HepG2 (cell line): Measurements from ENCODE around the gene RNU5B-1. TPM values are rescaled to one million over a fixed set of nuclear protein-coding genes. Genes with fewer than 3 reads are reported as not detected.

Source experiments
- ATAC-seq: fragments of 200-7000 bp; cut with Tn5 transposase; 3 replicates; pipeline ENCODE4 v1.9.1; 2020; ENCODE audit warnings: mild to moderate bottlenecking, moderate library complexity
- BruUV-seq: library from RNA; stranded (reverse); fragments of 400-500 nt; replicated peaks from 2 replicates; lab custom pipeline; 2021; lab: Mats Ljungman, UMichigan
- CTCF ChIA-PET: fragments of 300-600 bp; formaldehyde crosslinking; extraction: SDS; loops from one replicate; lab custom pipeline; 2021; ENCODE audit warnings: low total read pairs, inconsistent platforms, low intra/inter-chr PET ratio; lab: Yijun Ruan, JAX
- POLR2A ChIA-PET: fragments of 350-600 bp; sonication (Branson Sonifier 250); formaldehyde crosslinking; loops from one replicate; lab custom pipeline; 2020; ENCODE audit warnings: antibody characterized with exemption, inconsistent platforms; lab: Yijun Ruan, JAX
- DNase-seq: peaks from one replicate; pipeline ENCODE4 v3.0.0-alpha.2; 2015; ENCODE audit warnings: low spot score
- FAIRE-seq: peaks from 3 replicates; lab custom pipeline; 2011; peaks lifted over from hg19 to GRCh38; lab: Jason Lieb, UNC
- H2AFZ ChIP-seq: one replicate; pipeline ENCODE4 v1.6.1; 2011; ENCODE audit warnings: low read length, inconsistent platforms
- H3K27ac ChIP-seq: fragments of 300-600 bp; 3 replicates; pipeline ENCODE4 v1.8.0; 2011; ENCODE audit warnings: mixed run types, mild to moderate bottlenecking, mixed read lengths, low read length, inconsistent platforms; ENCODE audit not compliant: insufficient read depth; ENCODE audit errors: extremely low read length
- H3K27me3 ChIP-seq, 2 experiments: fragments of 200-600 bp in 1 of 2; 2 replicates in 1 of 2; 3 replicates in 1 of 2; pipeline versions ENCODE4 v1.6.0 to v1.8.0; 2011; ENCODE audit warnings: low read length in 2 of 2, mild to moderate bottlenecking in 2 of 2, moderate library complexity in 2 of 2, inconsistent platforms in 1 of 2; ENCODE audit not compliant: insufficient read depth in 2 of 2, control insufficient read depth in 1 of 2
- H3K36me3 ChIP-seq, 2 experiments: fragments of 200-600 bp in 1 of 2; replicated peaks in 1 of 2; 2 replicates in 1 of 2; 3 replicates in 1 of 2; pipeline versions ENCODE4 v1.5.1 to v1.8.0; 2011; ENCODE audit warnings: low read length in 2 of 2, inconsistent platforms in 1 of 2; ENCODE audit not compliant: insufficient read depth in 2 of 2, control insufficient read depth in 1 of 2
- H3K4me1 ChIP-seq: 2 replicates; pipeline ENCODE4 v1.5.1; 2012; ENCODE audit warnings: low read length, inconsistent platforms; ENCODE audit not compliant: insufficient read depth
- H3K4me2 ChIP-seq: 2 replicates; pipeline ENCODE4 v1.6.0; 2011; ENCODE audit warnings: low read depth, low read length, inconsistent platforms
- H3K4me3 ChIP-seq, 3 experiments: fragments of 200-600 bp in 1 of 3; sonication (generic), shearing (Covaris generic) in 1 of 3; replicated peaks in 1 of 3; 2 replicates each; pipeline ENCODE4 v1.5.1; 2011 to 2016; ENCODE audit warnings: low read length in 3 of 3, inconsistent platforms in 2 of 3, low read depth in 2 of 3, mild to moderate bottlenecking in 2 of 3, control low read depth in 1 of 3, mixed read lengths in 1 of 3; ENCODE audit not compliant: insufficient read depth in 1 of 3
- H3K79me2 ChIP-seq: one replicate; pipeline ENCODE4 v1.6.1; 2011; ENCODE audit warnings: low read length, inconsistent platforms; ENCODE audit not compliant: insufficient read depth
- H3K9ac ChIP-seq: 2 replicates; pipeline ENCODE4 v1.6.0; 2011; ENCODE audit warnings: mild to moderate bottlenecking, low read depth, low read length, inconsistent platforms; ENCODE audit not compliant: insufficient read depth
- H3K9me3 ChIP-seq: 2 replicates; pipeline ENCODE4 v1.5.1; 2012; ENCODE audit warnings: mild to moderate bottlenecking, low read length
- H4K20me1 ChIP-seq: 2 replicates; pipeline ENCODE4 v1.6.0; 2011; ENCODE audit warnings: inconsistent platforms, mild to moderate bottlenecking, low read length, moderate library complexity; ENCODE audit not compliant: insufficient read depth
- SRY ChIP-seq: sonication (generic); formaldehyde crosslinking; IDR thresholded peaks from 2 replicates; pipeline ENCODE4 v1.8.0; 2022; ENCODE audit warnings: mild to moderate bottlenecking, missing genetic modification reagents
- ZNF547 ChIP-seq: sonication (generic); formaldehyde crosslinking; IDR thresholded peaks from 2 replicates; pipeline ENCODE4 v1.5.1; 2020; ENCODE audit warnings: mild to moderate bottlenecking, missing genetic modification reagents
- WGBS: methylation state at CpG from one replicate; pipeline ENCODE4 v1.1.6; 2017; ENCODE audit warnings: low lambda C conversion rate; 5-methylcytosine and 5-hydroxymethylcytosine counted together
- in situ Hi-C: cut with HindIII; loops from 2 replicates; pipeline ENCODE4 v1.10.0; 2017; ENCODE audit warnings: low pct_unique_long_range_greater_than_20kb; ENCODE audit not compliant: extremely low pct_ligation_motif_present
- intact Hi-C: fragments of 100-400 bp; cut with micrococcal nuclease; formaldehyde crosslinking; loops from one replicate; pipeline ENCODE4 v1.10.0; 2022; ENCODE audit not compliant: unreplicated experiment
- polyA plus RNA-seq, 8 experiments: library from polyadenylated mRNA; depleted of rRNA in 3 of 8; stranded (reverse) in 7 of 8; unstranded in 1 of 8; fragments of >200 nt; fragmentation: Illumina TruSeq in 4 of 8; extraction: Trizol in 4 of 8; gene quantifications; 2 replicates each; pipeline versions ENCODE4 v1.2.1 to v1.2.3, GENCODE V29; 2011 to 2016; ENCODE audit warnings: low read depth in 4 of 8, missing spikeins in 1 of 8, mixed read lengths in 1 of 8; ENCODE audit not compliant: insufficient read depth in 1 of 8
- total RNA-seq, 5 experiments: library from RNA; depleted of rRNA; stranded (reverse); fragments of >200 nt; fragmentation: Illumina TruSeq; extraction: Trizol; gene quantifications; 2 replicates each; pipeline ENCODE4 v1.2.3, GENCODE V29; 2016; ENCODE audit warnings: low read depth in 1 of 5
- TF ChIP-seq, protein P1 (sequence below): sonication (generic); formaldehyde crosslinking; IDR thresholded peaks from 2 replicates; pipeline ENCODE4 v1.8.0; 2022; ENCODE audit warnings: mild to moderate bottlenecking, missing genetic modification reagents; ENCODE audit not compliant: insufficient replicate concordance
- TF ChIP-seq, protein P2 (sequence below), 2 experiments: IDR thresholded peaks; 2 replicates each; pipeline ENCODE4 v1.6.1; 2011 to 2012; ENCODE audit warnings: low read length in 2 of 2, borderline replicate concordance in 1 of 2, low read depth in 1 of 2, mild to moderate bottlenecking in 1 of 2, moderate library complexity in 1 of 2

RNU5B-1 gene
- total and polyA plus RNA-seq, 2 of the 13 experiments (the other 11 are each of a cell fraction or from before 2014, with no cell fraction given): 1,646 TPM; not detected in 1

DNA sequence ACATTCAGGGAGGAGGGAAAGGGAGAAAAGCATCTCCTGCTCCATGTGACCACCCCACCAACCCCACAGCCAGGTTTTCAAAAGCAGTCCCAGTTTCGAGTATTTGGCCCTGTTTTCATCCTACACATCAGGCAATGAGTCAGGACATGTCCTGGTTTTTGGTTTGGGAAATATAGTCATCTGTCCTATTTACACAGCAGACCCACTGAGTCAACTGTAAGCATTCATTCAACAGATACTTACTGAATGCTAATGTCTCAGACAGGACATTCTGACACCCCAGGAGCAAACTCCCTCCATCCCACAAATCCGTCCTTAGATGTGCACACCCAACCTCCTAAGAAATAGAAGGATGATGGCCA, 40.4 kb downstream of the RNU5B-1 start:
- H3K9me3 ChIP-seq: no peaks in the 10 kb centered on the region
- TF ChIP-seq, protein P1, sequence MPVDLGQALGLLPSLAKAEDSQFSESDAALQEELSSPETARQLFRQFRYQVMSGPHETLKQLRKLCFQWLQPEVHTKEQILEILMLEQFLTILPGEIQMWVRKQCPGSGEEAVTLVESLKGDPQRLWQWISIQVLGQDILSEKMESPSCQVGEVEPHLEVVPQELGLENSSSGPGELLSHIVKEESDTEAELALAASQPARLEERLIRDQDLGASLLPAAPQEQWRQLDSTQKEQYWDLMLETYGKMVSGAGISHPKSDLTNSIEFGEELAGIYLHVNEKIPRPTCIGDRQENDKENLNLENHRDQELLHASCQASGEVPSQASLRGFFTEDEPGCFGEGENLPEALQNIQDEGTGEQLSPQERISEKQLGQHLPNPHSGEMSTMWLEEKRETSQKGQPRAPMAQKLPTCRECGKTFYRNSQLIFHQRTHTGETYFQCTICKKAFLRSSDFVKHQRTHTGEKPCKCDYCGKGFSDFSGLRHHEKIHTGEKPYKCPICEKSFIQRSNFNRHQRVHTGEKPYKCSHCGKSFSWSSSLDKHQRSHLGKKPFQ: no peak
- TF ChIP-seq SRY (CRISPR knock-in tag): no peak
- no peak for TF ChIP-seq ZNF547
- TF ChIP-seq, protein P2, sequence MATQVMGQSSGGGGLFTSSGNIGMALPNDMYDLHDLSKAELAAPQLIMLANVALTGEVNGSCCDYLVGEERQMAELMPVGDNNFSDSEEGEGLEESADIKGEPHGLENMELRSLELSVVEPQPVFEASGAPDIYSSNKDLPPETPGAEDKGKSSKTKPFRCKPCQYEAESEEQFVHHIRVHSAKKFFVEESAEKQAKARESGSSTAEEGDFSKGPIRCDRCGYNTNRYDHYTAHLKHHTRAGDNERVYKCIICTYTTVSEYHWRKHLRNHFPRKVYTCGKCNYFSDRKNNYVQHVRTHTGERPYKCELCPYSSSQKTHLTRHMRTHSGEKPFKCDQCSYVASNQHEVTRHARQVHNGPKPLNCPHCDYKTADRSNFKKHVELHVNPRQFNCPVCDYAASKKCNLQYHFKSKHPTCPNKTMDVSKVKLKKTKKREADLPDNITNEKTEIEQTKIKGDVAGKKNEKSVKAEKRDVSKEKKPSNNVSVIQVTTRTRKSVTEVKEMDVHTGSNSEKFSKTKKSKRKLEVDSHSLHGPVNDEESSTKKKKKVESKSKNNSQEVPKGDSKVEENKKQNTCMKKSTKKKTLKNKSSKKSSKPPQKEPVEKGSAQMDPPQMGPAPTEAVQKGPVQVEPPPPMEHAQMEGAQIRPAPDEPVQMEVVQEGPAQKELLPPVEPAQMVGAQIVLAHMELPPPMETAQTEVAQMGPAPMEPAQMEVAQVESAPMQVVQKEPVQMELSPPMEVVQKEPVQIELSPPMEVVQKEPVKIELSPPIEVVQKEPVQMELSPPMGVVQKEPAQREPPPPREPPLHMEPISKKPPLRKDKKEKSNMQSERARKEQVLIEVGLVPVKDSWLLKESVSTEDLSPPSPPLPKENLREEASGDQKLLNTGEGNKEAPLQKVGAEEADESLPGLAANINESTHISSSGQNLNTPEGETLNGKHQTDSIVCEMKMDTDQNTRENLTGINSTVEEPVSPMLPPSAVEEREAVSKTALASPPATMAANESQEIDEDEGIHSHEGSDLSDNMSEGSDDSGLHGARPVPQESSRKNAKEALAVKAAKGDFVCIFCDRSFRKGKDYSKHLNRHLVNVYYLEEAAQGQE (IDR thresholded peaks at IDR 0.05; ENCODE audit: borderline replicate concordance in 1 of 2, low read depth in 1 of 2, low read length in 2 of 2): no peak
- H3K36me3 ChIP-seq: peaks cover 5 to 22% of the 10 kb centered on the region in 2 experiments; a peak in 4 of 5 replicates
- WGBS: 94% methylated on average over 2 of the region's 2 CpGs
- CTCF ChIA-PET: no interaction called here
- H3K27me3 ChIP-seq: no peaks in the 10 kb centered on the region
- no peak overlapping the region for H3K27ac ChIP-seq
- no peak for ATAC-seq
- intact Hi-C loops (loop anchor here (5.0 kb wide), 1 partner anchor 42 kb away; no protein-coding TSS in a partner anchor), in situ Hi-C loops (no loop called here)
- 0 out of 2 replicates have a peak, but pooled peaks cover 5% of the 10 kb centered on the region for H4K20me1 ChIP-seq
- peaks cover 27% of the 10 kb centered on the region for H3K79me2 ChIP-seq
- peaks cover 51% of the 10 kb centered on the region for H3K4me1 ChIP-seq
- no TSS peak for BruUV-seq
- FAIRE-seq: no peak
- no peak overlapping the region for H3K4me3 ChIP-seq
- no peak overlapping the region for H3K4me2 ChIP-seq
- DNase-seq: no peak
- no peak overlapping the region for H3K9ac ChIP-seq
- H2AFZ ChIP-seq: no peak overlapping the region
- POLR2A ChIA-PET: no interaction called here
